ENCODE measurements around the gene NLN. TPM values are rescaled to one million over a fixed set of nuclear protein-coding genes. Genes with fewer than 3 reads are reported as not detected.

NLN gene
- total RNA-seq, 4 donors from 2014 or later, result 20.4 to 29.9 (median 27.9) TPM

Other genes with a start within 250 kb of the NLN start
- under 1 TPM; 0.05 to 0.49 (median 0.31) TPM for gene ADAMTS6, start 240.3 kb upstream of the NLN start, total RNA-seq
- under 1 TPM in 1 of 4 donors, not detected in 3; 0.56 TPM for gene CENPK, start 159.0 kb upstream of the NLN start, total RNA-seq
- gene PPWD1, start 158.9 kb upstream of the NLN start, total RNA-seq, result 10 to 100 TPM; 14.1 to 18.8 (median 16.6) TPM
- 10 to 100 TPM; 17.0 to 26.1 (median 22.1) TPM for gene TRIM23, start 97.9 kb upstream of the NLN start, total RNA-seq
- gene SHLD3, start 97.2 kb upstream of the NLN start, total RNA-seq, result 1 to 10 TPM; 1.4 to 3.3 (median 2.4) TPM
- gene TRAPPC13, start 97.2 kb upstream of the NLN start, total RNA-seq, result 10 to 100 TPM; 11.2 to 21.3 (median 16.7) TPM
- 1 to 10 TPM; 3.6 to 6.6 (median 4.3) TPM for gene SGTB, start 96 bp upstream of the NLN start, total RNA-seq
- 10 to 100 TPM; 35.1 to 42.0 (median 38.7) TPM for gene ERBIN, start 204.4 kb downstream of the NLN start, total RNA-seq

Measured in gastrocnemius medialis (tissue), 4 donors.